GM21825 (cell line): ENCODE measurements around the gene CISD3.

Experiments used
- ATAC-seq: cut with Tn5 transposase; IDR thresholded peaks from one replicate; pipeline ENCODE4 v1.9.1; 2021; ENCODE audit warnings: mild to moderate bottlenecking, moderate library complexity; ENCODE audit not compliant: unreplicated experiment

Gene CISD3

DNA sequence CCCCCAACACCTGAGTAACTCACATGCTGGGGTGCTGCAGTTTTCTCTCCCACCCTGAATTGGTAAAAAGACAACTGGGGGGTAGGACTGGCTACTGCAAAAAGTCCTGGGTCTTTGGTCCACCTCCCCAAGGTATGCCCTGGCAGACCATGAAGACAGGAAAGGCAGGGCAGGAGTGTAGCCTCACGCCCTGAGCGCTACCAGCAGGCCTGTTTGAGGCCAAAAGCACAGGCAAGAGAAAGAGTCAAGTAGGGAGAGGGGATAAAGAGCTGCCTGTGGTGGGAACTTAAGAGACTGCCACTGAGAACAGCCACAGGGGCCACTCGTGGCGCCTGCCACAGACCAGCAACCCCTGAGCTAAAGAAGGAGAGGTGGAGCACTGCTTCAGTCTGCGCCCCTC, 36.2 kb downstream of the CISD3 start:
- ATAC-seq: no peak

DNA sequence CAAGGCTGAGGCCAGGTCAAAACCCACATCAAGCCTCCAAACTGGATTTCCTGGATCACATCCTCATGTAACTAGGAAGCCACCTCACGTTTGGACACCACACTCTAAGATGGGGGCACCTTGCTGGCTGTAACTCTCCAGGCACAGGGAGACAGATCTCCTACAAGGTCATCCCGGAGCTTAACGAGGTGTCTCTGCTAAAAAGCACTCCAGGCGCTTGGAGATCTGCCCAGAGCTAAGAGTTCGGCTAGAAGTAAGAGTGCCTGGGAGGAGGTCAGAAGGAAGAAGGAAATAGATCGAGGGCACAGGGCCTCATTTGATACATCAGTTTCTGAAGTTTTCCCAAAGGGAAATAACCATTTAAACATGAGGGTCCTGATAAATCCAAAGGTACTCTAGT, 38.3 kb downstream of the CISD3 start:
- ATAC-seq: no peak

DNA sequence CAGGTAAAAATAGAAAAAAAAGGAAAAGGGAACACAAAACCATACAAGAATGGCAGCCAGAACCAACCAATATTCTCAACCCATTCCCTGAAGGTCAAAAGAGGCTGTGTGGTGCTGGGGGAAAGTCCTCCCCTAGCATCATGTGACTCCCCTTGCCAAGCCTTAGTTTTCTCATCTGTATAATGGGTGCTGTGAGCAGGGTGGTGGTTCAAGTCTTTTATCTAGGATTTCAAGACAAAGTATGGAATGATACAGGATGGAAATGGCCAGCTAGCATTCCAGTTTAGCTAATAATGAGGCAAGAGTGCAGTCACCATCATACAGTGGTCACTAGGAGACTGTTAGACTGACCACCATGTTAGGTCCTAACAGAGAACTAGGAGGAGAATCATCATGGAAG, 43.1 kb downstream of the CISD3 start:
- no peak for ATAC-seq

GRCh38 chr17:38777641-38778250, 47.6 kb downstream of the CISD3 start:
- no peak for ATAC-seq

- ATAC-seq: no peak
Measured at GRCh38 chr17:38779965-38780752, 50.0 kb downstream of the CISD3 start.

- ATAC-seq: no peak
Measured at GRCh38 chr17:38783227-38783626, 53.1 kb downstream of the CISD3 start.
